Measurements from ENCODE around the gene LGI4. TPM values are rescaled to one million over a fixed set of nuclear protein-coding genes. Genes with fewer than 3 reads are reported as not detected.

The LGI4 gene
- total and polyA plus RNA-seq, 8 donors: 3.1 to 40.0 (median 13.4) TPM

DNA sequence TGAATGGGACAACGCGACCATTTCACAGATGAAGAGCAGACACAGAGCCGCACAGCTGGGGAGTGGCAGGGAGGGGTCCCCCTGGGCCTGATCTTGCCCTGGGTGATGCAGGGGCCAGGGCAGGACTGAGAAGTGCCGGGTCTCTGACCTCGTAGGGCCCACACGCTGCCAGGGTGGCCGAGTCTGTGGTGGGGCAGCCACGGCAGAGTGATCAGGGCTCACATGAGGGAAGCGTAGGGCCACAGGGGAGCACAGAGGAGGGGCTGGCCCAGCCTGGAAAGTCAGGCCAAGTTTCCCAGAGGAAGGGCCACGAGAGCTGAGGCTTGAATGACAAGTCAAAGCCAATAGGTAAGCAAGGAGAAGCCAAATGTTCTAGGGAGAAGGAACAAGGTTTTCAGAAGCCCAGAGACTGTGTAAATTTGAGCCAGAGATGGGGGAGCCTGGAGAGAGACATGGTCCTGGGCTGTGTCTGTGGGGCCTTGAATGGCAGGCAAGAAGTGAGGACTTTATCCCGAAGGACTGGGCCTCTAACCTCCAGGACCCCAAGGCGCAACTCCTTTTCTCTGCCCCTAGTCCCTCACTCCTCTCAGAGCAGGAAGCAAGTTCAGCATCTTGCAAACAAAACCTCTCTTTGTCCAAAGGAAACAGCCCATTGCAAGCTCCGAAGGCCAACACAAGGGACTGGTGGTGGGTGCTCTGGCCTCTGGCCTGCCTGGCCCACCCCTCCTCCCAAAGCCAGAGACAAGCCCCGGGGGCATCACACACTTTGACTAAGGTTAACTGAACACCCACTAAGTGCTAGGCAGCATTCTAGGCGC lies 51.0 kb downstream of the LGI4 start:
- 84 to 90% (median 88%) methylated on average over 12 to 15 of the region's 15 CpGs for WGBS, 5 donors

DNA sequence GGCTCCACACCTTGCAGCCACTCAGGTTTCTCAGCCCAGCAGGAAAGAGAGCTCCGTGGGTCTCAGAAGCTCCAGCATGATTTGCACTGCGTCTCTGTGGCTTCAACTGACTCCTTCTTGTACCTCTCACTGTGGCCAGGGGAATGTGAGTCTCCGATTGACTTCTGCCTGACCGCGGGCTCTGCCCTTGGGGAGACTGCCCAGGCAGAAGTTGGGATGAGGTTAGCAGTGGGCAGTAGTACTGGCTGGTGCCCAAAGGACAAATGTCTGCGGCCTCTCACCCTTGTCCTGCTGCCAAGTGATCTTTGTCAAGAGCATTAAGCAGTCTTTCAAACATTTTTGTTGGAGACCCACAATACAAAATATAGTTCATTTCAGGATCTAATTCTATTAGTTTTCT lies 53.7 kb downstream of the LGI4 start:
- WGBS, 5 donors: 65 to 89% (median 87%) methylated on average over 3 to 6 of the region's 6 CpGs
- intact Hi-C loops (cut with DNase I; ENCODE audit: low total_unique reads): no loop called here
- Histone ChIP-seq H3K27me3 (no peaks in the 10 kb centered on the region), H3K4me3 (no peak overlapping the region), H3K9me3 (no peaks in the 10 kb centered on the region), H3K27ac (no peak overlapping the region), H3K36me3 (no peaks in the 10 kb centered on the region), H3K4me1 (no peaks in the 10 kb centered on the region)
- DNase-seq: no peak
- TF ChIP-seq EP300 (IDR thresholded peaks at IDR 0.05): no peak
- TF ChIP-seq POLR2AphosphoS5 (IDR thresholded peaks at IDR 0.05): no peak
- TF ChIP-seq POLR2A (IDR thresholded peaks at IDR 0.05): no peak
- TF ChIP-seq CTCF (IDR thresholded peaks at IDR 0.05): no peak

More for the DNA sequence above, 51.0 kb downstream of the LGI4 start:
- Histone ChIP-seq H3K27ac (no peak overlapping the region), H3K36me3 (no peaks in the 10 kb centered on the region), H3K4me3 (no peak overlapping the region), H3K4me1 (no peaks in the 10 kb centered on the region), H3K27me3 (no peaks in the 10 kb centered on the region), H3K9me3 (no peaks in the 10 kb centered on the region)
- no peak for TF ChIP-seq CTCF (IDR thresholded peaks at IDR 0.05)
- no peak for TF ChIP-seq EP300 (IDR thresholded peaks at IDR 0.05)
- TF ChIP-seq POLR2AphosphoS5 (IDR thresholded peaks at IDR 0.05): no peak
- TF ChIP-seq POLR2A (IDR thresholded peaks at IDR 0.05): no peak
- intact Hi-C loops (cut with DNase I; ENCODE audit: low total_unique reads): no loop called here
- no peak for DNase-seq

- DNase-seq: no peak
- Histone ChIP-seq H3K9me3 (no peaks in the 10 kb centered on the region), H3K36me3 (no peaks in the 10 kb centered on the region), H3K27me3 (no peaks in the 10 kb centered on the region), H3K4me1 (no peaks in the 10 kb centered on the region), H3K4me3 (no peak overlapping the region), H3K27ac (no peak overlapping the region)
- WGBS, 5 donors: 80 to 91% (median 85%) methylated on average over 6 to 16 of the region's 16 CpGs
- no peak for TF ChIP-seq POLR2A (IDR thresholded peaks at IDR 0.05)
- TF ChIP-seq CTCF (IDR thresholded peaks at IDR 0.05): no peak
- no peak for TF ChIP-seq EP300 (IDR thresholded peaks at IDR 0.05)
- no peak for TF ChIP-seq POLR2AphosphoS5 (IDR thresholded peaks at IDR 0.05)
- intact Hi-C loops (cut with DNase I; ENCODE audit: low total_unique reads): no loop called here
Measured at GRCh38 chr19:35080613-35081170, 54.2 kb downstream of the LGI4 start.

DNA sequence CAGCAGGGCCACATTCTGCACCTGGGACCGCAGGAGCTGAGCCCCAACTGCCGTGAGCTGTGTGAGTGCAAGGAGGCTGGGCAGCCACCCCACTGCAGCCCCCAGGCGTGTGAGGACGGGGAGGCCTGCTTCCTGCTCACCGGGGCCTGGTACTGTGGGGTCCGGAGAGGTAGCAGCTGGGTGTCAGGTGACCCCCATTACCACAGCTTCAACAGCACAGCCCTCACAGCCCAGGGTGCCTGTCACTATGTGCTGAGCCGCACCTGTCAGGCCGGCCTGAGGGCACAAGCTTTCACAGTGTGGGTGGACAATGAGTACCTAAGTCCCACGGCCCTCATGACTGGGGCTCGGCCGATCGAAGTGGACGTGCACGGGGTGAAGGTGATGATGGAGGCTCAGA lies 55.0 kb downstream of the LGI4 start:
- TF ChIP-seq EP300 (IDR thresholded peaks at IDR 0.05) (no peak), CTCF (IDR thresholded peaks at IDR 0.05) (no peak), POLR2A (IDR thresholded peaks at IDR 0.05) (no peak), POLR2AphosphoS5 (IDR thresholded peaks at IDR 0.05) (no peak)
- WGBS, 5 donors: 83 to 91% (median 89%) methylated on average over 9 to 14 of the region's 14 CpGs
- Histone ChIP-seq H3K27ac (no peak overlapping the region), H3K4me3 (no peak overlapping the region), H3K4me1 (no peaks in the 10 kb centered on the region), H3K9me3 (no peaks in the 10 kb centered on the region), H3K27me3 (no peaks in the 10 kb centered on the region), H3K36me3 (no peaks in the 10 kb centered on the region)
- no peak for DNase-seq
- intact Hi-C loops (cut with DNase I; ENCODE audit: low total_unique reads): no loop called here
